Astrocyte of the spinal cord (primary cell): ENCODE data around the gene OR51B5.
"Not testable (repeated sequence)": the region's sequence is repeated elsewhere in the genome, so short reads cannot be mapped to it uniquely, and the experiment has no call there.

Experiments
- DNase-seq: peaks from one replicate; pipeline ENCODE4 v3.0.0; 2011; ENCODE audit warnings: low read depth, low spot score
- H3K4me3 ChIP-seq: 2 replicates; pipeline ENCODE4 v1.5.1; 2011; ENCODE audit warnings: low read depth, mild to moderate bottlenecking, low read length, moderate library complexity
- CTCF ChIP-seq: IDR thresholded peaks from 2 replicates; pipeline ENCODE4 v1.5.1; 2012; ENCODE audit warnings: low read depth, mild to moderate bottlenecking, low read length, inconsistent platforms
- in situ Hi-C: cut with HindIII; loops from 2 replicates; pipeline ENCODE4 v1.10.0; 2017; ENCODE audit warnings: low sequenced_read_pairs

Gene OR51B5

GRCh38 chr11:5304046-5304445, 39.3 kb downstream of the OR51B5 start:
- DNase-seq: no peak
- in situ Hi-C loops: no loop called here
- no peak overlapping the region for H3K4me3 ChIP-seq
- no peak for TF ChIP-seq CTCF

DNA sequence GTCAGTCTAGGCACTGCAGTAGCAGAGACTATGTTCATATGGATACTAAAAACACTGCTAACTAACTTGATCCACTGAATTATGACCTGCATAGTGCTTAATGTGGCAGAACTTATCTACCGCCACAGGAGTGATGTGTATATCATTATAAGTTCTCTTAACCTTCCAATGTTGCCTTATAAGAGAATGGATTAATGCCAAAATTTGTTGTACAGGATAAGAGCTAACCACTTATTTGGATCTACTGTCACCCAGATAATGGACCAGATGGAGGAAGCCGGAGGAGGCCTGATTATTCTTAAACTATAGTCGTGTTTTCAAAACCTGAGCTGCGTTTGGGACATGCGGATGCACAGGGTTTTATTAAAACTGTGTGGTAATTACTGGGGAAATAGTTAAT, 39.7 kb downstream of the OR51B5 start:
- no peak for TF ChIP-seq CTCF
- in situ Hi-C loops: no loop called here
- no peak overlapping the region for H3K4me3 ChIP-seq
- DNase-seq: no peak

GRCh38 chr11:5301846-5302245, 41.5 kb downstream of the OR51B5 start, which contains the start of gene OR51B4:
Gene OR51B4 (minus strand): TSS chr11:5301946. CDS start chr11:5301946, 0 bp downstream.
- in situ Hi-C loops: no loop called here
- H3K4me3 ChIP-seq: no peak within 1 kb of the TSS
- TF ChIP-seq CTCF: no peak
- DNase-seq: no peak

DNA sequence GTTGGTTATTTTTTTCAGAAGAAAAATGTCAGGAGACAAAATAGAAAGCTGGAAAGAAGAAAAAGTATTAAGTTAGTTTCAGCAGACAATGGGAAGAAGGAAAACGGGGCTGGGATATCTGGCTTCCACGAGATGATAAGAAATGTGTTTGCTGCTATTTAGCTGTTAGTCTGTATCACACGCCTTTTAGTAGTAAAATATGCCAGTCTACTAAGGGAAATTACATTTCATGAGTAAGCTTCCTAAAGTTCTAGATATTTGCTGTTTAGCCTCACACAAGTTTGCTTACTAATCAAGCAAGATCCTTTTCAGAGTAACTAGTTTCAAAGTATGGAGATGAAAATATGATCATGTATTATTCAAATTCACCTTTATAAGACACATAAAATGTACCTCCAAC, 43.1 kb downstream of the OR51B5 start:
- no peak overlapping the region for H3K4me3 ChIP-seq
- in situ Hi-C loops: no loop called here
- no peak for TF ChIP-seq CTCF
- no peak for DNase-seq

DNA sequence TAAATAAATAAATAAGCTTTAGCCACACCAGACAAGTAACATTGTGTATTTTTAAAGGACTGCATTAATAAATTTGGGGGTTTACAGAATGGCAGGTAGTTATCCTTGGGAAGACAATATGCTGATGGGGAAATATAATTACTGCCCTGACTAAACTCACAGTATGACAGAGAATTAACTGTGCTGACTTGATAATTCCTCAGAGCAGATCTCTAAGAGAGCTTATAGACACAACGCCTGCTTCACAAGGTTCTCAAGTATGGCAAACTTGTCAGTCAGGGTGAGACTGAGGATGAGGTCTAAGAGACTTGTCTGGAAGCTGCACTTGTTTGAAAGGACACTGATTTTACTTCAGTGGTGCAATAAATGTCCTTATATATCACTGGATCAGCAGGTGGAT, 44.9 kb downstream of the OR51B5 start:
- DNase-seq: no peak
- no peak overlapping the region for H3K4me3 ChIP-seq
- no peak for TF ChIP-seq CTCF
- in situ Hi-C loops: no loop called here

GRCh38 chr11:5297721-5298323, 45.5 kb downstream of the OR51B5 start:
- H3K4me3 ChIP-seq: no peak overlapping the region
- DNase-seq: no peak
- TF ChIP-seq CTCF: no peak
- in situ Hi-C loops: no loop called here

DNA sequence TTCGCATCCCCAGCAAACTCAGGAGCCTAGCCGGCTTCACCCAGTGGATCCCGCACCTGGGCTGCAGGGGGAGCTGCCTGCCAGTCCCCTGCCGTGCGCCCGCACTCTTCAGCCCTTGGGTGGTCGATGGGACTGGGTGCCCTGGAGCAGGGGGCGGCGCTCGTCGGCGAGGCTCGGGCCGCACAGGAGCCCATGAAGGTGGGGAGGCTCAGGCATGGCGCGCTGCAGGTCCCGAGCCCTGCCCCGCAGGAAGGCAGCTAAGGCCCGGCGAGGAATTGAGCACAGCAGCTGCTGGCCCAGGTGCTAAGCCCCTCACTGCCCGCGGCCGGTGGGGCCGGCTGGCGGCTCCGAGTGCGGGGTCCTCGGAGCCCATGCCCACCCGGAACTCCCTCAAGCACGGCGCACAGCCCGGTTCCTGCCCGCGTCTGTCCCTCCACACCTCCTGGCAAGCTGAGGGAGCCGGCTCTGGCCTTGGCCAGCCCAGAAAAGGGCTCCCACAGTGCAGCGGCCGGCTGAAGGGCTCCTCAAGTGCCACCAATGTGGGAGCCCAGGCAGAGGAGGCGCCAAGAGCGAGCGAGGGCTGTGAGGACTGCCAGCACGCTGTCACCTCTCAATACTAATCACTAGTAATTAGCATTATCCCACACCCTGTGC, 48.9 kb downstream of the OR51B5 start:
- H3K4me3 ChIP-seq, in situ Hi-C loops, DNase-seq: not testable (repeated sequence)
